ENCODE measurements around the gene SPATC1L.
"Not testable (repeated sequence)": the region's sequence is repeated elsewhere in the genome, so short reads cannot be mapped to it uniquely, and the experiment has no call there.

SPATC1L gene

GRCh38 chr21:46181953-46182547 is 2.2 kb downstream of the SPATC1L start:
- DNase-seq: no peak

DNA sequence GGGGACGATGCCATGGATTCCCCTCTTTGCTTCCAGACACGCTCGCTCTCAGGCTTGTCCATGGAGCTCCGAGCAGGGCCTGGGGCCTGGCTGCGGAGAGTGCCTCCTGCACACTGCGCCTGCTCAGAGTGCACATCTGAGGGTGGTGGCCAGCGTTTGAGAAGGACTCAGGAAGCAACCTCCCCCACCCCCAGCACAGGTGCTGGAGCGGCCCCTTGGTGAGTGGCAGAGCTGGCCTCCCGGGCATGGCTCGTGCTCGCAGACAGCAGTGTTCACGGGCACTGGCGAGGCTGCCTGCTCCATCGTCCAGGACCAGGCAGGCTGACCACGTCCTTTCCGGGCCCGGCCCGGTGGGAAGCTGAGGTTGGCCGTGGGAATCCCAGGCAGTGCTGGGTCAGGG is 2.8 kb downstream of the SPATC1L start:
- DNase-seq: no peak

DNA sequence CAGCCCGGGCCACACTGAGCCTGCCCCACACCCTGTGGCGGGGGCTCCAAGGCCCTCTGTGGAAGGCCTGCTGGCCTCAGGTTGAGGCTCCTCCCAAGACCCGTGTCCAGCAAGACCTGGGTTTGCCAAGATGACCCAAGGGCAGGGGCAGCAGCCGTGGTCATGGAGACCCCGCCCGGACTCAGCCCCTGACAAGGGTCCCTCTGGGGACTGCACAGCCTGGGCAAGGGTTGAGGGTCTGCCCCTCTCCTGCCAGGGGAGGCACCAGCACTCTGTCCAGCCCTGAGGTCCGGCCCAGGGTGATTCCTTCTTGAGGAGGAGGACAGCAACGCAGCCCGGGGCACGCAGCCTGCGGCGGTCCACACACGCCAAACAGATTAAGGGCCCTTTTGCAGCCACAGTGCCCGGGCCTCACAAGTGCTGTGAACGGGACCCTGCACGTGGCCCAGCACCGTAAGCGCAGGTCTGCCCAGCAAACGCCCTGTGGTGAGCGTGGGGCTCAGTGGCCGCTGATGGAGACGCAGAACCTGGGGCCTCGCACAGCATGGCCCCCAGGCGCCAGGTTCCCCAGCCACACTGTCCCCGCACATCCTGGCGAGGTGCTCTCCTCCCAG is 3.4 kb downstream of the SPATC1L start:
- DNase-seq: no peak

GRCh38 chr21:46180079-46180722 is 4.1 kb downstream of the SPATC1L start:
- no peak for DNase-seq

- DNase-seq: no peak
Measured at GRCh38 chr21:46179708-46180078, 4.6 kb downstream of the SPATC1L start.

DNA sequence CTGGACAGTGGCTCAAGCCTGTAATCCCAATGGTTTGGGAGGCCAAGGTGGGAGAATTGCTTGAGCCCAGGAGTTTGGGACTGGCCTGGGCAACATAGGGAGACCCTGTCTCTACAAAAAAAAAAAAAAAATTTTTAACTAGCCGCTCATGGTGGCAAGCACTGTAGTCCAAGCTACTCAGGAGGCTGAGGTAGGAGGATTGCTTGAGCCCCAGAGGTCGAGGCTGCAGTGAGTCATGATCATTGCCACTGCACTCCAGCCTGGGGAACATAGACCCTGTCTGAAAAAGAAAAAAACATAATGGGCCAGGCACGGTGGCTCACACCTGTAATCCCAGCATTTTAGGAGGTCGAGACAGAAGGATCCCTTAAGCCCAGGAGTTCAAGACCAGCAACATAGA is 5.3 kb downstream of the SPATC1L start:
- DNase-seq: no peak

DNA sequence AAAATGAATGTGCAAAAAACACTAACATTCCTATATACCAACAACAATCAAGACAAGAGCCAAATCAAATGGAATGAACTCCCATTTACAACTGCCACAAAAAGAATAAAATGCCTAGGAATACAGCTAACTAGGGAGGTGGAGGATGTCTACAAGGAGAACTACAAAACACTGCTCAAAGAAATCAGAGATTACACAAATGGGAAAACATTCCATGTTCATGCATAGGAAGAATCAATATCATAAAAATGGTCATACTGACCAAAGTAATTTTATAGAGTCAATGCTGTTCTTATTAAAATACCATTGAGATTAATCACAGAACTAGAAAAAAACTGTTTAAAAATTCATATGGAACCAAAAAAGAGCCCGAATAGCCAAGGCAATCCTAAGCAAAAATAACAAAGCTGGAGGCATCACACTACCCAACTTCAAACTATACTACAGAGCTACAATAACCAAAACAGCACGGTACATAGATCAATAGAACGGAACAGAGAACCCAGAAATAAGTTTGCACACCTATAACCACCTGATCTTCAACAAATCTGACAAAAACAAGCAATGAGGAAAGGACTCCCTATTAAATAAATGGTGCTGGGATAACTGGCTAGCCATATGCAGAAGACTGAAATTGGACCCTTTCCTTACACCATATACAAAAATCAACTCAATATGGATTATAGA is 7.7 kb downstream of the SPATC1L start:
- not testable (repeated sequence) for DNase-seq

DNA sequence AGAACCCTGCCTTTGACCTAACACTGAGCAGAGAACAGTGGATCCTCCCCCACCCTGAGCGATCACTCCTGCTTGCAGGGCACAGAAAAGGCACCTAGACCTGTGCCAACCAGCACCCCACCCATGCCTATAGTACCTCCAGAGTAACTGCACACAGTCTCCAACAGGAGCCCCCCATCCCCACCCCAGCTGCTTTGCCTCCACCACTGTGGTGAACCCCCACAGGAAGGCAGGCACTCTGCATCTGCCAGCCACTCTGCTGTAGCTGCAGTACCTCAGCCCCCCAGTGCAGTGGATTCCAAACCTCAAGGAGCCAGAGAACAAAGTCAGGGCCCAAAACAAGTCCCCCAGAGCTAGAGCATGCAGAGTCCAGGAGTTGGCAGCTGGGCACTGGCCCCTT is 10.7 kb downstream of the SPATC1L start:
- no peak for DNase-seq

GRCh38 chr21:46172863-46173528 is 11.3 kb downstream of the SPATC1L start:
- no peak for DNase-seq

GRCh38 chr21:46171996-46172862 is 12.0 kb downstream of the SPATC1L start:
- DNase-seq: no peak

GRCh38 chr21:46171585-46171984 is 12.7 kb downstream of the SPATC1L start:
- DNase-seq: no peak

DNA sequence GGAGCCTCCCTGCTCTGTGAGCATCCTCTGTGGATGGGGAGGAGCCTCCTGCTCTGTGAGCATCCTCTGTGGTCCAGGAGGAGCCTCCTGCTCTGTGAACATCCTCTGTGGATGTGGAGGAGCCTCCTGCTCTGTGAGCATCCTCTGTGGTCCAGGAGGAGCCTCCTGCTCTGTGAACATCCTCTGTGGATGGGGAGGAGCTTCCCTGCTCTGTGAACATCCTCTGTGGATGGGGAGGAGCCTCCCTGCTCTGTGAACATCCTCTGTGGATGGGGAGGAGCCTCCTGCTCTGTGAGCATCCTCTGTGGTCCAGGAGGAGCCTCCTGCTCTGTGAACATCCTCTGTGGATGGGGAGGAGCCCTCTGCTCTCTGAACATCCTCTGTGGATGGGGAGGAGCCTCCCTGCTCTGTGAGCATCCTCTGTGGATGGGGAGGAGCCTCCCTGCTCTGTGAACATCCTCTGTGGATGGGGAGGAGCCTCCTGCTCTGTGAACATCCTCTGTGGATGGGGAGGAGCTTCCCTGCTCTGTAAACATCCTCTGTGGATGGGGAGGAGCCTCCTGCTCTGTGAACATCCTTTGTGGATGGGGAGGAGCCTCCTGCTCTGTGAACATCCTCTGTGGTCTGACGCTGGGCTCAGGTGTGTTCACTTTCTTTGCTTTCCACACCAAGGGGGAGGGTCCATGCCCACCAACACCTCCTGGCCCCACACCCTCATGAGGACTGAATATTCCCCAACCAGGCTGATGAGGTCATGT is 13.6 kb downstream of the SPATC1L start:
- not testable (repeated sequence) for DNase-seq

DNA sequence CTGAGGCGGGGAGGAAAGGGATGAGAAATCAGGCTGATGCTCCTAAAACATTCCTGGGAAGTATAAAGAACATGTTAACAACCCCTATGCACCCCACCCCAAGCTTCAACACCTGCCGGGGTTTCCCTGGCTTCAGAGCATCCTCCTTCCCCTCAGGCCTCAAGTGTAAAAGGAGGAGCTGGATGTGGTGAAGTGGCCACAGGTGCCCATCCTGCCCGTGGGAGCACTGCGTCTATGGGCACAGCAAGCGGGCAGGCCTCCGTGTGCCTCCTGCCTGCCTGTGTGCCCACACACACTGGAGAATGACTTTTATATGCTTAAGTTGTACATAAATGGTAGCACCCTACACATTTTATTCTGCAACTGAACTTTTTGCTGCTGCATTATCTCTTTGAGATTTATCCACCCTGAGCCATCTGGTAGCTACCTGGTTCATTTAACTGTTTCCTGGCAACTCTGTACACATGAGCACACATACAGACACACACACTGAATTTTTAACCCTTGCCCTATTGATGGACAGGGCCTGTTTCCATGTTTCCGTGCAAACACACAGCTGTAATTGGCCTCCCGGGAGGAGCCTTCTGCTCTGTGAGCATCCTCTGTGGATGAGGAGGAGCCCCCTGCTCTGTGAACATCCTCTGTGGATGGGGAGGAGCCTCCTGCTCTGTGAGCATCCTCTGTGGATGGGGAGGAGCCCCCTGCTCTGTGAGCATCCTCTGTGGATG is 15.4 kb downstream of the SPATC1L start:
- no peak for DNase-seq

DNA sequence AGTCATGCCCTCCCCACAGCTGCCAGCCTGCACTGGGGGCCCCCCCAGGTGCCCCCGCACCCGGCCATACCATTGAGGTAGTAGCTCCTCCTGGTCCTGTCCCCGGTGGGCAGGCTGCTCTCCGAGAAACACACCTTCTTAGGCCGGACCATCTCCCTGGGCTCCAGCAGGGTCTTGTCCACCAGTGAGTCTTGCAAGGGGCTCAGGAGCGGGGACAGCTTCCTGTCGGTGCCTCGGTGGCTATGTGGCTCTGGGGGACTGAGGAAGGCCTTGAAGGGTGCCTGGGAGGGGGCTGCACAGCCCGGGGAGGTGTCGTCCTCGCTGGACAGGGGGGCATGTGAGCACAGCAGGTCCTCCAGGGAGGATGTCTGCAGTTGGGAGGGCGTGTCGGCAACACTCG is 16.0 kb downstream of the SPATC1L start:
- no peak for DNase-seq

DNA sequence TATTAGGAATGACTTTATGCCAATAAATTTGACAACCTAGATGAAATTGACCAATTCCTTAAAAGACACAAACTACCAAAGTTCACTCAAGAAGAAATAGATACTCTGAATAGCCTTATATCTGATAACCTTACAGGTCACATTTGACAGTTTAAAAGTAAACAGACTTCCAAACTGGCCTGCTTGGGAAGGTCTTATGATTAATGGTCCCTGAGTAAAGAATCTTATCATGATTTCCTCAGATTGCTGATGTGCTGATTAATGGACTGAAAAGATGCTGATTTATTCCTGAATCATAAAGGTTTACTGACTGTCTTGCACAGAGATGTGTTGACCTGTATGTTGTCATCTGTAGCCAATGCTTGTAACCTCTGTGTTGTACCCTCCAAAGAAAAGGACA is 19.2 kb downstream of the SPATC1L start:
- DNase-seq: no peak

DNA sequence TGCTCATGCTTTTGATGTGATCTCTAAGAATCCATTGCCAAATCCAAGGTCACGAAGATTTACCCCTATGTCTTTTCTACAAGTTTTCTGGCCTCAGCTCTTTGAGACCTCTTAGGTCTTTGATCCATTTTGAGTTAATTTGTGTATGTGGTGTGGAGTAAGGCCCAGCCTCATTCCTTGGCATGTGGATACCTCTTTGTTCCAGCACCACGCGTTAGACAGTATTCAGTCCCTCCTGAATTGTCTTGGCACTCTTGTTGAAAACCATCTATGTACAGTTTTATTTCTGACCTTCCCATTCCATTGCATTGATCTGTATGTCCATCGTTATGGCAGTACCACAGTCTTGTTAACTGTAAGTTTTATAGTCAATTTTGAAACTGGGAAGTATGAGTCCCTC is 20.9 kb downstream of the SPATC1L start:
- DNase-seq: no peak

DNA sequence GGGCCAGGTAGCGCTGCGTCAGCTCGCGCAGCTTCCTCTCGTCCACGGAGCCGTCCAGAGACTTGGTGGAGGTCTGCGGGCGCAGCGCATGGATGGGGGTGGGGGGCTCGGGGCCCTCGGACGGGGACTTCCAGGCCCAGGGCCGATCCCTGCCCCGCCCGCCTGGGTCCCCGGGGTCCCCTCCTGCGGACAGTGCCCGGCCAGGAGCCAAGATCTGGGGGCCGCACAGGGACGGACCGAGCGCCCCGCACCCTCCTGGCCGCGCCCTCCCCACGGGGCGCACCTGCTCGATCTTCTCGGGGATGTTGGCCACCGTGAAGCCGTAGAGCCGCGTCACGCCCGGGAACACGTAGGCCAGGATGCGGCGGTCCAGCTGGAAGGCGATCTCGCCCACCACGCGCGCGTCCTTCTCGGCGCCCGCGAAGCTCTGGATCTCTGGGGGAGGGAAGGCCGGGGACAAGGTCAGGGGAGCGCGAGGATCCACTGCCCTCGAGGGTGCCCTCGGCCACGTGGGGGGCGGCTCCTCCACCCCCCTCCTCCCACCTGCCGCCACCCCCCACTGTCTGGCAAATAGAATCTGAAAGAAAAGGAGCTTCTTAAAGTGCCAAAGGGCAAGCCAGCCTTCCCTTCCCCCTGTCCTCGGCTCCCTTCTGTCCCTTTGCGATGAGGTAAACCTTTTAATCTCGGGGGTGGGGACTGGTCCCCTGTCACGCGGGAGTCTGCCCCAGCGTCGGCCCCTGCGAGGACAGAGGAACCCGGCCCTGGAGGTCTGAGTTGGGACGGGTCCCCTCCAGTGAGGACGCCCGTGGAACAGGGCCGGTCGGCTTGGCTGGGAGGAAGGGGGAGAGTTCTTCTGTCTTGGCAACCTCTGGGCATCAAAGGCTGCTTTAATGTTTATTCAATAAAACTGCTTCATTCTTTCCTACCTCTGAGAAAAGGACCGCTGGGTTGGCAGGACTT is 22.3 kb downstream of the SPATC1L start:
- no peak for DNase-seq

DNA sequence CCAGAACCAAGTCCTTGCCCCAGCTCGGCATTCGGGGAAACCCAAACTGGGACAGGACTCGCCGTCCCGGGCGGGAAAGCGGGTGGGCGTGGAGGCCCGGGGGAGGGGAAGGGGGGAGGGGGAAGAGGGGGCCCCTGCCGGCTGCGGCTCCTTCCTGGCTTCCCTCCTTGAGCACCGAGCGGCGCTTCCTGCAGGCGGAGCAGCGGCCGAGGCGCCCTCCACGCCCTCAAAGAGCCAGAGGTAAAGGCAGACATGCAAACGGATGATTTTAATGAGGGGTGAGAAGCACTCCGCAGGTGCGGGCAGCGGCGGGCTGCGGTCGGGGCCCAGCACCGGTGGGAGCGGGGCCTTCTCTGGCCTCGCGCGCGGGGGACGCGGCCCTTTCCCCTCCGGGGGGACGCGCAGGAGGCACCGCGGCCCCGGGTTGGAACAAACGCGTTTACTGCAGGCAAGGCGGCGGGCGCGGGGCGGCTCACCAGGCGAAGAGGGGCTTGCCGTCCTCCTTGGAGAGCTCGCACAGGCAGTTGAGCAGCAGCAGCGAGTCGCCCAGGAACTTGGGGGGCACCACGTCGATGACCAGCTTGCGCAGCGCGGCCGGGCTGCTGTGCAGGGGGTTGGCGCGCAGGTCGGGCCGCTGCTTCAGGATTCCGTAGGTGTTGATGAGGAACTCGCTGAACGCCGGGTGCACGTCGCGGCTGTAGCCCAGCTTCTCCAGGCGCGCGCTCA is 23.2 kb downstream of the SPATC1L start:
- no peak for DNase-seq

- no peak for DNase-seq
Measured at GRCh38 chr21:46160657-46160906, 23.7 kb downstream of the SPATC1L start.
